ENCODE data around the gene STX3.
"Not testable (repeated sequence)": the region's sequence is repeated elsewhere in the genome, so short reads cannot be mapped to it uniquely, and the experiment has no call there.

Gene STX3

GRCh38 chr11:59794417-59794816, 39.2 kb downstream of the STX3 start:
- no peak for DNase-seq

GRCh38 chr11:59800390-59801025, 45.3 kb downstream of the STX3 start:
- no peak for DNase-seq

GRCh38 chr11:59801160-59801706, 46.1 kb downstream of the STX3 start:
- no peak for DNase-seq

- peak; percentile 51 to 85 for DNase-seq
These were observed 46.9 kb downstream of the STX3 start for GRCh38 chr11:59801981-59802638.

GRCh38 chr11:59802639-59803176, 47.5 kb downstream of the STX3 start:
- DNase-seq, result peak in 1 of 2 donors; percentile 85

GRCh38 chr11:59804061-59804460, 48.9 kb downstream of the STX3 start:
- DNase-seq, result no peak

- DNase-seq, result no peak
These were observed 52.0 kb downstream of the STX3 start for GRCh38 chr11:59807047-59807610.

- DNase-seq, result peak; percentile 77 to 81
These were observed 55.2 kb downstream of the STX3 start, which contains the start of gene MRPL16 for GRCh38 chr11:59810189-59810910. Gene MRPL16 (minus strand): TSS chr11:59810778. CDS start chr11:59810658, 120 bp downstream.

- no peak for DNase-seq
These were observed 55.7 kb downstream of the STX3 start for GRCh38 chr11:59810911-59811259.

GRCh38 chr11:59812220-59812619, 57.0 kb downstream of the STX3 start:
- DNase-seq, result no peak

GRCh38 chr11:59813364-59813763, 58.2 kb downstream of the STX3 start:
- no peak for DNase-seq

- DNase-seq, result no peak
These were observed 58.8 kb downstream of the STX3 start for GRCh38 chr11:59814021-59814420.

GRCh38 chr11:59815754-59816153, 60.6 kb downstream of the STX3 start:
- DNase-seq, result no peak

GRCh38 chr11:59816434-59816833, 61.3 kb downstream of the STX3 start:
- not testable (repeated sequence) for DNase-seq

GRCh38 chr11:59818572-59818971, 63.4 kb downstream of the STX3 start:
- no peak for DNase-seq

- peak in 1 of 2 donors; percentile 22 for DNase-seq
These were observed 67.9 kb downstream of the STX3 start for GRCh38 chr11:59822989-59823566.

- DNase-seq, result no peak
These were observed 74.2 kb downstream of the STX3 start for GRCh38 chr11:59829358-59829757.

- DNase-seq, result no peak
These were observed 78.4 kb downstream of the STX3 start for GRCh38 chr11:59833602-59834001.

GRCh38 chr11:59839615-59840014, 84.4 kb downstream of the STX3 start:
- DNase-seq, result no peak

- no peak for DNase-seq
These were observed 86.3 kb downstream of the STX3 start for GRCh38 chr11:59841514-59841913.

GRCh38 chr11:59842316-59842715, 87.1 kb downstream of the STX3 start:
- no peak for DNase-seq

- DNase-seq, result no peak
These were observed 90.2 kb downstream of the STX3 start, which contains the start of gene CBLIF for GRCh38 chr11:59845399-59845798. Gene CBLIF (minus strand): TSS chr11:59845499. CDS start chr11:59845453, 46 bp downstream.

Measured in hippocampal formation (tissue), 2 donors.